GM12878 (cell line): Measurements from ENCODE around the gene ARMC9. TPM values are rescaled to one million over a fixed set of nuclear protein-coding genes. Genes with fewer than 3 reads are reported as not detected.

ENCODE experiments used
- ATAC-seq: fragments of 200-7000 bp; cut with Tn5 transposase; 3 replicates; pipeline ENCODE4 v1.9.1; 2020; ENCODE audit warnings: mild to moderate bottlenecking, moderate library complexity
- BruUV-seq: library from RNA; stranded (reverse); fragments of 400-500 nt; replicated peaks from 2 replicates; lab custom pipeline; 2021; lab: Mats Ljungman, UMichigan
- CTCF ChIA-PET: fragments of 300-600 bp; sonication (Branson Sonifier 250); formaldehyde crosslinking; extraction: SDS; loops from one replicate; lab custom pipeline; 2021; ENCODE audit warnings: inconsistent platforms; lab: Yijun Ruan, JAX
- POLR2A ChIA-PET: fragments of 350-600 bp; formaldehyde crosslinking; extraction: SDS; loops from one replicate; lab custom pipeline; 2021; ENCODE audit warnings: inconsistent platforms; lab: Charles Lee
- RAD21 ChIA-PET: fragments of 300-600 bp; sonication (Branson Sonifier 250); formaldehyde crosslinking; loops from one replicate; lab custom pipeline; 2023; ENCODE audit warnings: antibody characterized with exemption; ENCODE audit not compliant: unreplicated experiment; lab: Charles Lee
- SMC1A ChIA-PET: fragments of 300-600 bp; sonication (Branson Sonifier 250); formaldehyde crosslinking; loops from one replicate; lab custom pipeline; 2023; ENCODE audit not compliant: unreplicated experiment, uncharacterized antibody; lab: Charles Lee
- DNase-seq: peaks from one replicate; pipeline ENCODE4 v3.0.0-alpha.2; 2011; ENCODE audit warnings: low read depth, low spot score
- FAIRE-seq: peaks from 3 replicates; lab custom pipeline; 2011; peaks lifted over from hg19 to GRCh38; lab: Jason Lieb, UNC
- H2AFZ ChIP-seq: 2 replicates; pipeline ENCODE4 v1.6.0; 2011; ENCODE audit warnings: low read depth, low read length, control low read depth; ENCODE audit not compliant: control insufficient read depth
- H3K27ac ChIP-seq: 2 replicates; pipeline ENCODE4 v1.5.1; 2011; ENCODE audit warnings: control low read depth; ENCODE audit not compliant: control insufficient read depth, insufficient read depth
- H3K27me3 ChIP-seq, 2 experiments: replicated peaks in 1 of 2; 2 replicates each; pipeline versions ENCODE4 v1.6.0 to v1.6.1; 2011; ENCODE audit warnings: low read length in 1 of 2; ENCODE audit not compliant: control insufficient read depth in 2 of 2, insufficient read depth in 2 of 2
- H3K36me3 ChIP-seq, 2 experiments: 2 replicates each; pipeline ENCODE4 v1.5.1; 2011; ENCODE audit warnings: low read length in 1 of 2; ENCODE audit not compliant: control insufficient read depth in 2 of 2, insufficient read depth in 2 of 2
- H3K4me1 ChIP-seq: 2 replicates; pipeline ENCODE4 v1.6.1; 2011; ENCODE audit warnings: mild to moderate bottlenecking, low read length, moderate library complexity, mixed read lengths; ENCODE audit not compliant: control insufficient read depth, insufficient read depth
- H3K4me2 ChIP-seq: 2 replicates; pipeline ENCODE4 v1.6.0; 2011; ENCODE audit warnings: control low read depth; ENCODE audit not compliant: control insufficient read depth, insufficient read depth
- H3K4me3 ChIP-seq: fragments of 200-600 bp; sonication (generic); 2 replicates; pipeline ENCODE4 v1.5.1; 2016
- H3K79me2 ChIP-seq: 2 replicates; pipeline ENCODE4 v1.6.0; 2011; ENCODE audit warnings: low read length; ENCODE audit not compliant: control insufficient read depth, insufficient read depth
- H3K9ac ChIP-seq: 2 replicates; pipeline ENCODE4 v1.8.0; 2011; ENCODE audit warnings: low read length, control low read depth, mixed read lengths; ENCODE audit not compliant: control insufficient read depth, insufficient read depth
- H3K9me3 ChIP-seq: replicated peaks from 3 replicates; pipeline ENCODE4 v1.5.1; 2011; ENCODE audit warnings: mild to moderate bottlenecking, low read length; ENCODE audit not compliant: control insufficient read depth, insufficient read depth
- H4K20me1 ChIP-seq: 2 replicates; pipeline ENCODE4 v1.6.0; 2011; ENCODE audit not compliant: control insufficient read depth, insufficient read depth
- BACH1 ChIP-seq: fragments of 450-650 bp; IDR thresholded peaks from 2 replicates; pipeline ENCODE4 v1.6.1; 2017; ENCODE audit warnings: mild to moderate bottlenecking, borderline replicate concordance
- CBX3 ChIP-seq: fragments of 200-600 bp; sonication (generic); IDR thresholded peaks from 2 replicates; pipeline ENCODE4 v1.6.1; 2016; ENCODE audit warnings: low read depth, borderline replicate concordance
- CEBPB ChIP-seq, 2 experiments: fragments of 150-350 bp in 1 of 2; IDR thresholded peaks; 2 replicates each; pipeline ENCODE4 v1.6.1; 2012 to 2014; ENCODE audit warnings: low read depth in 2 of 2, low read length in 2 of 2, borderline replicate concordance in 1 of 2, inconsistent platforms in 1 of 2
- CREM ChIP-seq: IDR thresholded peaks from 2 replicates; pipeline ENCODE4 v1.6.1; 2014; ENCODE audit warnings: antibody characterized with exemption, low read depth
- EED ChIP-seq: sonication (generic); IDR thresholded peaks from 2 replicates; pipeline ENCODE4 v1.6.1; 2016; ENCODE audit warnings: antibody characterized with exemption, low read depth
- IKZF2 ChIP-seq, 2 experiments: fragments of 450-650 bp; IDR thresholded peaks; 2 replicates each; pipeline ENCODE4 v1.6.1; 2017; ENCODE audit warnings: mild to moderate bottlenecking in 2 of 2, moderate library complexity in 2 of 2
- IRF4 ChIP-seq: IDR thresholded peaks from 2 replicates; pipeline ENCODE4 v1.6.1; 2011; ENCODE audit warnings: low read depth, low read length
- MYB ChIP-seq: fragments of 150-350 bp; IDR thresholded peaks from 2 replicates; pipeline ENCODE4 v1.6.1; 2014; ENCODE audit warnings: mild to moderate bottlenecking, low read depth, low read length, borderline replicate concordance
- NR2C1 ChIP-seq: fragments of 450-650 bp; IDR thresholded peaks from 2 replicates; pipeline ENCODE4 v1.6.1; 2017; ENCODE audit warnings: antibody characterized with exemption, mild to moderate bottlenecking, moderate library complexity
- PML ChIP-seq: IDR thresholded peaks from 2 replicates; pipeline ENCODE4 v1.6.1; 2012; ENCODE audit warnings: low read length, inconsistent platforms
- POLR2AphosphoS5 ChIP-seq: IDR thresholded peaks from 2 replicates; pipeline ENCODE4 v1.6.1; 2011; ENCODE audit warnings: mild to moderate bottlenecking, low read length, inconsistent platforms
- RAD21 ChIP-seq: IDR thresholded peaks from 2 replicates; pipeline ENCODE4 v1.6.1; 2011; ENCODE audit warnings: mild to moderate bottlenecking, low read depth, low read length, moderate library complexity; ENCODE audit not compliant: insufficient read depth
- RAD51 ChIP-seq: fragments of 450-650 bp; IDR thresholded peaks from 2 replicates; pipeline ENCODE4 v1.6.1; 2016; ENCODE audit warnings: moderate library complexity, mild to moderate bottlenecking, inconsistent platforms
- STAT1 ChIP-seq: fragments of 450-650 bp; conservative IDR thresholded peaks from 2 replicates; pipeline ENCODE4 v1.6.1; 2014; ENCODE audit warnings: antibody characterized with exemption, mild to moderate bottlenecking
- ZNF274 ChIP-seq: IDR thresholded peaks from one replicate; pipeline ENCODE4 v1.8.0; 2011; ENCODE audit not compliant: insufficient read length, insufficient read depth
- ZSCAN29 ChIP-seq: fragments of 450-650 bp; IDR thresholded peaks from 2 replicates; pipeline ENCODE4 v1.6.1; 2017; ENCODE audit warnings: mild to moderate bottlenecking, moderate library complexity
- WGBS: methylation state at CpG from one replicate; pipeline ENCODE4 v1.1.6; 2016; ENCODE audit warnings: low lambda C conversion rate; ENCODE audit not compliant: insufficient replicate concordance, insufficient coverage; ENCODE audit errors: missing lambda C conversion rate; 5-methylcytosine and 5-hydroxymethylcytosine counted together
- in situ Hi-C: fragments of 300-500 bp; cut with MboI; formaldehyde crosslinking; loops from 9 replicates; pipeline ENCODE4 v1.14.3; 2018; ENCODE audit warnings: mixed read lengths
- intact Hi-C: fragments of 100-400 bp; cut with micrococcal nuclease; formaldehyde crosslinking; loops from one replicate; pipeline ENCODE4 v1.14.2; 2022; ENCODE audit not compliant: unreplicated experiment
- polyA plus RNA-seq, 11 experiments: library from polyadenylated mRNA; depleted of rRNA in 4 of 11; unstranded in 6 of 11; stranded (reverse) in 5 of 11; fragments of >200 nt; fragmentation: Nextera tagmentation in 4 of 11; fragmentation: Illumina TruSeq in 1 of 11; extraction: Ambion mirVana in 4 of 11; extraction: Trizol in 1 of 11; gene quantifications; 1 replicate in 1 of 11; 2 replicates in 10 of 11; pipeline versions ENCODE4 v1.2.1 to v1.2.3, GENCODE V29; 2011 to 2016; ENCODE audit warnings: inconsistent platforms in 2 of 11, missing spikeins in 2 of 11, low read depth in 1 of 11
- total RNA-seq, 4 experiments: library from RNA; depleted of rRNA in 3 of 4; stranded (reverse); fragments of >200 nt in 3 of 4; fragmentation: Illumina TruSeq in 1 of 4; extraction: Trizol in 1 of 4; gene quantifications; 2 replicates each; pipeline versions ENCODE4 v1.2.1 to v1.2.3, GENCODE V29; 2013 to 2021

Gene ARMC9
- total and polyA plus RNA-seq, 10 of the 15 experiments (the other 5 are each of a cell fraction or from before 2014, with no cell fraction given): 3.8 to 21.8 (median 10.4) TPM

- DNase-seq: no peak
- CTCF ChIA-PET: no interaction called here
- no peak for FAIRE-seq
- Histone ChIP-seq H3K4me3 (no peak overlapping the region), H3K4me2 (no peak overlapping the region), H3K4me1 (no peaks in the 10 kb centered on the region), H3K9ac (no peak overlapping the region), H4K20me1 (no peaks in the 10 kb centered on the region), H3K36me3 (no peaks in the 10 kb centered on the region), H3K79me2 (no peaks in the 10 kb centered on the region), H3K27ac (no peak overlapping the region), H2AFZ (no peak overlapping the region), H3K9me3 (no peaks in the 10 kb centered on the region), H3K27me3 (no peaks in the 10 kb centered on the region)
- TF ChIP-seq POLR2AphosphoS5 (no peak), NR2C1 (no peak), PML (no peak), CBX3 (no peak), RAD51 (no peak), ZNF274 (no peak), IKZF2 (IDR thresholded peaks at IDR 0.05) (no peak), IRF4 (no peak), CREM (no peak), MYB (no peak), STAT1 (no peak), BACH1 (no peak), CEBPB (IDR thresholded peaks at IDR 0.05; ENCODE audit: borderline replicate concordance in 1 of 2, low read depth in 2 of 2, low read length in 2 of 2) (no peak), ZSCAN29 (no peak), EED (no peak), RAD21 (no peak)
- ATAC-seq: no peak
- 38% methylated on average over 4 of the region's 4 CpGs for WGBS
- BruUV-seq: no TSS peak
- POLR2A ChIA-PET: no interaction called here
- intact Hi-C loops: no loop called here
- RAD21 ChIA-PET: no interaction called here
- in situ Hi-C loops: no loop called here
- SMC1A ChIA-PET: no interaction called here
These were observed 144.7 kb downstream of the ARMC9 start for GRCh38 chr2:231343006-231343710.
